Fibroblast of pulmonary artery (primary cell): ENCODE data around the gene SPTBN1.
"Not testable (repeated sequence)": the region's sequence is repeated elsewhere in the genome, so short reads cannot be mapped to it uniquely, and the experiment has no call there.

Experiments
- DNase-seq: peaks from one replicate; pipeline ENCODE4 v3.0.0-alpha.2; 2010; ENCODE audit warnings: low read depth
- H3K4me3 ChIP-seq: replicated peaks from 2 replicates; pipeline ENCODE4 v1.5.1; 2011; ENCODE audit warnings: low read depth, mild to moderate bottlenecking, control low read depth, low read length, moderate library complexity
- CTCF ChIP-seq: IDR thresholded peaks from 2 replicates; pipeline ENCODE4 v1.5.1; 2011; ENCODE audit warnings: mild to moderate bottlenecking, control low read depth, low read length, inconsistent platforms; ENCODE audit errors: missing control alignments

Gene SPTBN1

GRCh38 chr2:54504866-54505265 lies 48.7 kb downstream of the SPTBN1 start:
- DNase-seq: no peak
- TF ChIP-seq CTCF: no peak
- H3K4me3 ChIP-seq: no peak overlapping the region

GRCh38 chr2:54508541-54508940 lies 52.4 kb downstream of the SPTBN1 start:
- H3K4me3 ChIP-seq: no peak overlapping the region
- no peak for DNase-seq
- TF ChIP-seq CTCF: no peak

GRCh38 chr2:54509043-54509442 lies 52.9 kb downstream of the SPTBN1 start:
- DNase-seq: peak; percentile 68
- H3K4me3 ChIP-seq: not testable (repeated sequence)

GRCh38 chr2:54510916-54511315 lies 54.8 kb downstream of the SPTBN1 start:
- no peak for DNase-seq
- no peak overlapping the region for H3K4me3 ChIP-seq
- TF ChIP-seq CTCF: no peak

GRCh38 chr2:54512183-54512582 lies 56.1 kb downstream of the SPTBN1 start:
- no peak overlapping the region for H3K4me3 ChIP-seq
- no peak for TF ChIP-seq CTCF
- DNase-seq: no peak

GRCh38 chr2:54512663-54513362 lies 56.7 kb downstream of the SPTBN1 start:
- no peak for DNase-seq

GRCh38 chr2:54513363-54513715 lies 57.2 kb downstream of the SPTBN1 start:
- DNase-seq: no peak
- no peak for TF ChIP-seq CTCF
- H3K4me3 ChIP-seq: no peak overlapping the region

More at GRCh38 chr2:54512663-54513362, 56.7 kb downstream of the SPTBN1 start:
- H3K4me3 ChIP-seq: no peak overlapping the region
- TF ChIP-seq CTCF: no peak
